ENCODE measurements around the gene HMCN1.

DNA sequence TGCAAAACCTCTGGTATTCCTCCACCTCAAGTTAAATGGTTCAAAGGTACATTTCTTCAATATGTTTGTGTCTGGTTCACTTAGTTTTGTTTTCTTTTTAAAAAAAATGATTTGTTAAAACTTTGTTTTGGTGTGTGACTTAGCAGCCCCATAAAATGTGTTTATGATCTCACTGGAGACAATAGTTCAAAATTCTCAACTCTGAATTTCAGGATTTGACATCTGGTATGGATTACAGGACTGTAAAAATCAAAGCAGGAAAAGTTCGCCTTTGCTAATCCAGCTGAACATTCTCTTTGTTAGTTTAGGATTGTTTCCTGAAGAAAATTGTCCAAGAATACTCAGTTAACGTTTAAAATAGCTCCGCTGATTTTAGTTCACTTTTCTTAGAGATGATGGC, 231.7 kb downstream of the HMCN1 start:
- TF ChIP-seq, protein P1, sequence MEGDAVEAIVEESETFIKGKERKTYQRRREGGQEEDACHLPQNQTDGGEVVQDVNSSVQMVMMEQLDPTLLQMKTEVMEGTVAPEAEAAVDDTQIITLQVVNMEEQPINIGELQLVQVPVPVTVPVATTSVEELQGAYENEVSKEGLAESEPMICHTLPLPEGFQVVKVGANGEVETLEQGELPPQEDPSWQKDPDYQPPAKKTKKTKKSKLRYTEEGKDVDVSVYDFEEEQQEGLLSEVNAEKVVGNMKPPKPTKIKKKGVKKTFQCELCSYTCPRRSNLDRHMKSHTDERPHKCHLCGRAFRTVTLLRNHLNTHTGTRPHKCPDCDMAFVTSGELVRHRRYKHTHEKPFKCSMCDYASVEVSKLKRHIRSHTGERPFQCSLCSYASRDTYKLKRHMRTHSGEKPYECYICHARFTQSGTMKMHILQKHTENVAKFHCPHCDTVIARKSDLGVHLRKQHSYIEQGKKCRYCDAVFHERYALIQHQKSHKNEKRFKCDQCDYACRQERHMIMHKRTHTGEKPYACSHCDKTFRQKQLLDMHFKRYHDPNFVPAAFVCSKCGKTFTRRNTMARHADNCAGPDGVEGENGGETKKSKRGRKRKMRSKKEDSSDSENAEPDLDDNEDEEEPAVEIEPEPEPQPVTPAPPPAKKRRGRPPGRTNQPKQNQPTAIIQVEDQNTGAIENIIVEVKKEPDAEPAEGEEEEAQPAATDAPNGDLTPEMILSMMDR (IDR thresholded peaks at IDR 0.05) = no peak
- TF ChIP-seq POLR2A (IDR thresholded peaks at IDR 0.05) (no peak), EP300 (IDR thresholded peaks at IDR 0.05) (no peak)

Measured in stomach (tissue), 4 donors.